Kidney (tissue), 14 donors: ENCODE results near the gene CHRNE. TPM values are rescaled to one million over a fixed set of nuclear protein-coding genes. Genes with fewer than 3 reads are reported as not detected.
"Not testable (repeated sequence)": the region's sequence is repeated elsewhere in the genome, so short reads cannot be mapped to it uniquely, and the experiment has no call there.

ENCODE experiments used
- DNase-seq, 5 donors: peaks; one replicate each; pipeline ENCODE4 v3.0.0-alpha.2; 2013 to 2020
- FAIRE-seq: peaks from 2 replicates; lab custom pipeline; 2012; peaks lifted over from hg19 to GRCh38; lab: Jason Lieb, UNC
- H3K27ac ChIP-seq, 2 donors: one replicate each; pipeline ENCODE4 v1.7.0; 2013; ENCODE audit warnings: low read depth in 2 of 2, low read length in 2 of 2, inconsistent platforms in 1 of 2
- H3K27me3 ChIP-seq: one replicate; pipeline ENCODE4 v1.7.1; 2013; ENCODE audit warnings: low read length, inconsistent platforms; ENCODE audit not compliant: control insufficient read depth, insufficient read depth
- H3K36me3 ChIP-seq, 3 donors: one replicate each; pipeline versions ENCODE4 v1.7.0 to v1.7.1; 2013; ENCODE audit warnings: low read length in 3 of 3, control low read depth in 1 of 3, inconsistent platforms in 1 of 3; ENCODE audit not compliant: insufficient read depth in 3 of 3, control insufficient read depth in 2 of 3
- H3K4me1 ChIP-seq, 3 donors: one replicate each; pipeline versions ENCODE4 v1.7.0 to v1.7.1; 2013; ENCODE audit warnings: low read length in 3 of 3, inconsistent platforms in 1 of 3, low read depth in 1 of 3; ENCODE audit not compliant: control insufficient read depth in 2 of 3, insufficient read depth in 2 of 3
- H3K4me3 ChIP-seq, 3 donors: one replicate each; pipeline versions ENCODE4 v1.7.0 to v1.8.1; 2013; ENCODE audit warnings: low read length in 3 of 3, control low read depth in 1 of 3, inconsistent platforms in 1 of 3
- H3K9ac ChIP-seq, 3 donors: one replicate each; pipeline versions ENCODE4 v1.7.0 to v1.7.1; 2013; ENCODE audit warnings: low read length in 3 of 3, control low read depth in 1 of 3, inconsistent platforms in 1 of 3
- H3K9me3 ChIP-seq, 3 donors: one replicate each; pipeline versions ENCODE4 v1.7.0 to v1.7.1; 2013; ENCODE audit warnings: low read length in 3 of 3, control low read depth in 1 of 3, inconsistent platforms in 1 of 3; ENCODE audit not compliant: control insufficient read depth in 2 of 3, insufficient read depth in 1 of 3
- intact Hi-C: fragments of 100-400 bp; cut with DNase I; formaldehyde crosslinking; loops from one replicate; pipeline ENCODE4 v1.11.1; 2022
- polyA plus RNA-seq: library from polyadenylated mRNA; stranded (reverse); fragments of 350-450 nt; fragmentation: Illumina TruSeq; extraction: RNeasy Lipid Tissue Mini Kit (QIAGEN cat#74804); gene quantifications from one replicate; pipeline ENCODE4 v1.2.3, GENCODE V29; 2014; ENCODE audit warnings: low read depth, low replicate concordance; ENCODE audit not compliant: insufficient read depth
- total RNA-seq: library from RNA; stranded (reverse); fragmentation: NEBNext Ultra II Directional; extraction: Animal tissue kit (Norgen Biotek cat#: 25700); gene quantifications from one replicate; pipeline ENCODE4 v1.2.1, GENCODE V29; 2021
- TF ChIP-seq, protein P1 (sequence below): IDR thresholded peaks from 3 replicates; pipeline ENCODE4 v1.5.1; 2012; ENCODE audit warnings: mild to moderate bottlenecking, moderate library complexity, borderline replicate concordance; ENCODE audit not compliant: insufficient read depth; ENCODE audit errors: extremely low read depth
- donor health status: control.
- donor health status: control.
- donor health status: control.
- donor health status: control.
- donor health status: control.
- donor health status: DM: yes; HTN: yes; CAD: no.
- donor health status: Normal renal cell carcinoma (clear cell type).

Gene CHRNE
- total and polyA plus RNA-seq, 2 donors from 2014 or later: 0.82 to 1.3 TPM

DNA sequence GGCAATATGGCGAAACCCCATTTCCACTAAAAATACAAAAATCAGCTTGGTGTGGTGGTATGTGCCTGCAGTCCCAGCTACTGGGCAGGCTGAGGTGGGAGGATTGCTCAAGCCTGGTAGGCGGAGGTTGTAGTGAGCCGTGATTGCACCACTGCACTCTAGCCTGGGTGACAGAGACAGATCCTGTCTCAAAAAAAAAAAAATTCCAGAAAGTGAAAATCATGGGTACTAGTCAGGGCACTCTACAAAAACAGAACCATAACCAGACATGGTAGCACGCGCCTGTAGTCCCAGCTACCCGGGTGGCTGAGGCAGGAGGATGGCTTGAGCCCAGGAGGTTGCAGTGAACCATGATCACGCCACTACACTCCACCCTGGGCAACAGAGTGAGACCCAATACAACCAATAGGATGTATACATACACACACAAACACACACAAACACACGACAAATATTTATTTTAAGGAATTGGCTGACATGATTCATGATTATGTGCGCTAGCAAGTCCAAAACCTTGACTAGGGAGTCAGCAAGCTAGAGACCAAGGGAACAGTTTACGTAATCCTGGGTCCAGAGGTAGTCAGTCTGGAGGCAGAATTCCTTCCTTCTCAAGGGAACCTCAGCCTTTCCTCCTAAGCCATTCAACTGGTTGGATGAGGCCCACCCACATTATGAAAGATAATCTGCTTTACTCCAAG is 17.6 kb upstream of the CHRNE start:
- H3K9me3 ChIP-seq: no peaks in the 10 kb centered on the region
- FAIRE-seq (no peak), DNase-seq (no peak)
- TF ChIP-seq, protein P1, sequence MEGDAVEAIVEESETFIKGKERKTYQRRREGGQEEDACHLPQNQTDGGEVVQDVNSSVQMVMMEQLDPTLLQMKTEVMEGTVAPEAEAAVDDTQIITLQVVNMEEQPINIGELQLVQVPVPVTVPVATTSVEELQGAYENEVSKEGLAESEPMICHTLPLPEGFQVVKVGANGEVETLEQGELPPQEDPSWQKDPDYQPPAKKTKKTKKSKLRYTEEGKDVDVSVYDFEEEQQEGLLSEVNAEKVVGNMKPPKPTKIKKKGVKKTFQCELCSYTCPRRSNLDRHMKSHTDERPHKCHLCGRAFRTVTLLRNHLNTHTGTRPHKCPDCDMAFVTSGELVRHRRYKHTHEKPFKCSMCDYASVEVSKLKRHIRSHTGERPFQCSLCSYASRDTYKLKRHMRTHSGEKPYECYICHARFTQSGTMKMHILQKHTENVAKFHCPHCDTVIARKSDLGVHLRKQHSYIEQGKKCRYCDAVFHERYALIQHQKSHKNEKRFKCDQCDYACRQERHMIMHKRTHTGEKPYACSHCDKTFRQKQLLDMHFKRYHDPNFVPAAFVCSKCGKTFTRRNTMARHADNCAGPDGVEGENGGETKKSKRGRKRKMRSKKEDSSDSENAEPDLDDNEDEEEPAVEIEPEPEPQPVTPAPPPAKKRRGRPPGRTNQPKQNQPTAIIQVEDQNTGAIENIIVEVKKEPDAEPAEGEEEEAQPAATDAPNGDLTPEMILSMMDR: no peak
- no peak overlapping the region for H3K9ac ChIP-seq
- H3K27me3 ChIP-seq: no peaks in the 10 kb centered on the region
- H3K4me1 ChIP-seq: no peaks in the 10 kb centered on the region
- H3K27ac ChIP-seq: no peak overlapping the region
- intact Hi-C loops: no loop called here
- no peak overlapping the region for H3K4me3 ChIP-seq
- H3K36me3 ChIP-seq: no peaks in the 10 kb centered on the region

DNA sequence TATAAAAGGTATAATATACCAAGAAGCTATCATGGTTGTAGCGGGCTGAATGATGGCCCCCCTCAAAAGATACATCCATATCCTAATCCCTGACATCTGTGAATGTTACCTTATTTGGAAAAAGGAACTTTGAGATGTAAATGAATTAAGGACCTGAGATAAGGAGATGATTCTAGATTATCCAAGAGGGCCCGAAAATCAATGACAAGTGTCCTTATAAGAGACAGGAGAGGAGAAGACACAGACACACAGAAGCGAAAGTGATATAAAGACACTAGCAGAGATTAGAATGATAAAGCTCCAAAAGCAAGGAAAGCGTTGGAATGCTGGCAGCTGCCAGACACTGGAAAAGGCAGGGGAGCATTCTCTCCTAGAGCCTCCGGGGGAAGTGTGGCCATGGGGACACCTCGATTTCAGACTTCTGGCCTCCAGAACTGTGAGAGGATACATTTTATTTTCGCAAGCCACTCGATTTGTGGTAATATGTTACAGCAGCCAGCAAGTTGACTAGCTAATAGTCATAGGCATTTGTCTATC is 16.7 kb upstream of the CHRNE start:
- Histone ChIP-seq H3K4me3 (no peak overlapping the region), H3K4me1 (no peaks in the 10 kb centered on the region), H3K9me3 (no peaks in the 10 kb centered on the region), H3K9ac (no peak overlapping the region), H3K36me3 (no peaks in the 10 kb centered on the region), H3K27ac (no peak overlapping the region), H3K27me3 (no peaks in the 10 kb centered on the region)
- FAIRE-seq (no peak), DNase-seq (no peak)
- TF ChIP-seq, protein P1: no peak
- intact Hi-C loops: no loop called here

DNA sequence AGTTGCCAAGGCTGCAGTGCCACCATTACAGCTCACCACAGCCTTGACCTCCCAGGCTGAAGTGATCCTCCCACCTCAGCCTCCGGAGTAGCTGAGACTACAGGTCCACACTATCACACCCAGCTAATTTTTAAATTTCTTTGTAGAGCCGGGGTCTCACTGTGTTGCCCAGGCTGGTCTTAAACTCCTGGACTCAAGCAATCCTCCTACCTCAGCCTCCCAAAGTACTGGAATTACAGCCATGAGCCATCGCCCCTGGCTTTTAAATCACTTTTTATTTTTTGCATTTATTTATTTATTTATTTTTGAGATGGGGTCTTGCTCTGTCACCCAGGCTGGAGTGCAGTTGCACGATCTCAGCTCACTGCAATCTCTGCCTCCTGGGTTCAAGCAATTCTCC is 11.7 kb upstream of the CHRNE start:
- intact Hi-C loops, DNase-seq, FAIRE-seq, H3K27me3 ChIP-seq, H3K4me3 ChIP-seq, H3K4me1 ChIP-seq, H3K9me3 ChIP-seq, H3K36me3 ChIP-seq, H3K9ac ChIP-seq: not testable (repeated sequence)
- H3K27ac ChIP-seq: peak overlapping the region in 1 of 2 donors; percentile 52

DNA sequence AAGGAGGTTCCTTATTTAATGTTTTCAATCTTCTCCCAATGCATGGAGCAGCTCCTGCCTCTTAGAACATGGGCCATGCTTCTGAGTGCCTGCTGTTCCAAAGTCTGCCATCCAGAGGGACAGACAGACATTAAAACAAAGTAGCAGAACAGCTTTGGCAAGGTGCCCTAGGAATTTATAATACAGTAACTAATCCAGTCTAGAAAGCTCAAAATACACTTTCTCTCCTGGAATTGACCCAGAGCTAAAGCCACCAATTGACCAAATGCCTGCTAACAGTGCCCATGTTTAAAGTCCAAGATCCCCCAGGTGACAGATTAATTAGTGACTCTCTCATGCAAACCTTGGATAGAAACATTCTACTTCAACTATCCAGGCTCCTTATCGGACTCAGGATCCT is 11.1 kb upstream of the CHRNE start:
- no peaks in the 10 kb centered on the region for H3K27me3 ChIP-seq
- DNase-seq (peak in 2 of 5 donors; percentile 46 to 55), FAIRE-seq (no peak)
- intact Hi-C loops: no loop called here
- H3K36me3 ChIP-seq: no peaks in the 10 kb centered on the region
- no peaks in the 10 kb centered on the region for H3K9me3 ChIP-seq
- no peak overlapping the region for H3K4me3 ChIP-seq
- H3K27ac ChIP-seq: no peak overlapping the region
- H3K9ac ChIP-seq: no peak overlapping the region
- peaks cover 0 to 7% (median 5%) of the 10 kb centered on the region in 3 donors for H3K4me1 ChIP-seq
- TF ChIP-seq, protein P1: peak; percentile 16
